ENCODE measurements around the gene VAPB. TPM values are rescaled to one million over a fixed set of nuclear protein-coding genes. Genes with fewer than 3 reads are reported as not detected.

VAPB gene
- total and polyA plus RNA-seq, 4 experiments from 2014 or later = 27.6 to 40.1 (median 33.0) TPM

DNA sequence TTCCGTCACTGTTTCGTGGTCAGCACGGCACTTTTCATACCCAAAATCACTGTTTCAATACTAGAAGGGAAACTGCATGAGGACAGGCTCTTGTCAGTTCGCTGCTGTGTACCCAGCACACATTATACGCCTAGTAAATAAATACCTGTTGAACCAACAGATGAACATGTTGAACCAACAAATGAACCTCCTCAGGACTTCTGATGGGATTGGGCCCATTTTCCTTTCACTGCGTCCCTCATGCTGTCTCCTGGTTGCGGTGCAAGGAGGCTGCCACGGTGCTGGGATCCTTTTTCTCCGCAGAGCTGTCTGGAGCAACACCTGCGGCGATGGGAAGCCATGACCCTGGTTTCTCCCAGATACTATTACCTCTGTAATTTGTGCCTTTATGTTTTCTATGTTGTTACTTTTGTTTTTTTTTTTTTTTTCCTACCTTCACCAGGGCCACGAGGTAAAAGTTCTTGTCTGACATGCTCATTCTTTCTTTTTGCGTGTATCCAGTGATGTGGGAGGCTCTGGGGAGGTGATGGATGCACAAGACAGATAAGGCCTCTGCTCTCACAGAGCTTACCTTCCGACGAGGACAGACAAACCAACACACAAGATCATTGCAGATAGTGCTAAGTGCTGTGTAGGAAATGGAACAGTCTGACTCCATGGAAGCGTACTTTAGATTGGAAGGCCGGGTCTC, 1.1 kb downstream of the VAPB start:
- H3K27me3 ChIP-seq (ENCODE audit: insufficient read depth, low read length) = no peaks in the 10 kb centered on the region
- intact Hi-C loops (cut with micrococcal nuclease) = loop anchor here (1.0 to 5.0 kb wide), 6 partner anchors 81 to 1997 kb away; partner anchors contain the start of genes ATP5F1E, AURKA, CSTF1 and RAB22A
- Mint-ChIP-seq H3K4me1 (peaks cover 35 to 55% (median 48%) of the 10 kb centered on the region in 4 donors), H3K4me3 (peak overlapping the region; percentile 94 to 97 (median 94)), H3K27me3 (no peaks in the 10 kb centered on the region), H3K27ac (peak overlapping the region; percentile 78 to 99 (median 99)), H3K9me3 (peaks cover 0 to 2% (median 0%) of the 10 kb centered on the region in 8 donors), H3K36me3 (peaks cover 0 to 30% of the 10 kb centered on the region in 2 donors)
- ChIA-PET CTCF (ENCODE audit: partially characterized antibody) (interaction anchor here (1.2 to 1.4 kb wide), 2 partner anchors 58 to 258 kb away, joined by 3 read pairs; no protein-coding TSS in a partner anchor), POLR2A (ENCODE audit: partially characterized antibody) (interaction anchor here (0.6 to 2.3 kb wide), 10 partner anchors 8 to 642 kb away, joined by 3 to 23 read pairs (median 6); partner anchors contain the start of genes ATP5F1E, RAB22A and STX16)
- peaks cover 56% of the 10 kb centered on the region for H3K4me1 ChIP-seq (ENCODE audit: insufficient read depth, low read length)
- peak overlapping the region; percentile 98 for H3K27ac ChIP-seq (ENCODE audit: low read depth, low read length)
- H3K4me3 ChIP-seq (ENCODE audit: low read length in 2 of 2) = peak overlapping the region; percentile 47 to 58
- no peaks in the 10 kb centered on the region for H3K36me3 ChIP-seq (ENCODE audit: insufficient read depth, low read length)
- DNase-seq = no peak
- H3K9me3 ChIP-seq (ENCODE audit: control insufficient read depth in 1 of 2, low read length in 2 of 2) = no peaks in the 10 kb centered on the region

GRCh38 chr20:58390659-58391035, 1.6 kb downstream of the VAPB start:
- peaks cover 0 to 34% of the 10 kb centered on the region in 2 donors for H3K36me3 Mint-ChIP-seq
- DNase-seq = no peak
- peaks cover 61% of the 10 kb centered on the region for H3K4me1 ChIP-seq (ENCODE audit: insufficient read depth, low read length)
- intact Hi-C loops (cut with micrococcal nuclease) = no loop called here
- ChIA-PET CTCF (ENCODE audit: partially characterized antibody) (no interaction called here), POLR2A (ENCODE audit: partially characterized antibody) (interaction anchor here (0.6 to 2.3 kb wide), 3 partner anchors 17 to 36 kb away, joined by 3 to 20 read pairs (median 3); no protein-coding TSS in a partner anchor)
- H3K4me3 Mint-ChIP-seq = peak overlapping the region; percentile 94 to 97 (median 94)
- no peaks in the 10 kb centered on the region for H3K27me3 ChIP-seq (ENCODE audit: insufficient read depth, low read length)
- no peaks in the 10 kb centered on the region for H3K36me3 ChIP-seq (ENCODE audit: insufficient read depth, low read length)
- H3K9me3 ChIP-seq (ENCODE audit: control insufficient read depth in 1 of 2, low read length in 2 of 2) = no peaks in the 10 kb centered on the region
- H3K27ac ChIP-seq (ENCODE audit: low read depth, low read length) = peak overlapping the region; percentile 98
- H3K9me3 Mint-ChIP-seq = peaks cover 0 to 2% (median 0%) of the 10 kb centered on the region in 8 donors
- peak overlapping the region in 1 of 2 donors; percentile 58 for H3K4me3 ChIP-seq (ENCODE audit: low read length in 2 of 2)
- no peaks in the 10 kb centered on the region for H3K27me3 Mint-ChIP-seq
- H3K4me1 Mint-ChIP-seq = peaks cover 39 to 60% (median 52%) of the 10 kb centered on the region in 4 donors
- peak overlapping the region; percentile 78 to 99 (median 99) for H3K27ac Mint-ChIP-seq

GRCh38 chr20:58392286-58392685, 3.3 kb downstream of the VAPB start:
- H3K36me3 ChIP-seq (ENCODE audit: insufficient read depth, low read length) = no peaks in the 10 kb centered on the region
- peak overlapping the region in 5 of 7 donors; percentile 72 to 99 (median 78) for H3K27ac Mint-ChIP-seq
- H3K27ac ChIP-seq (ENCODE audit: low read depth, low read length) = no peak overlapping the region

DNA sequence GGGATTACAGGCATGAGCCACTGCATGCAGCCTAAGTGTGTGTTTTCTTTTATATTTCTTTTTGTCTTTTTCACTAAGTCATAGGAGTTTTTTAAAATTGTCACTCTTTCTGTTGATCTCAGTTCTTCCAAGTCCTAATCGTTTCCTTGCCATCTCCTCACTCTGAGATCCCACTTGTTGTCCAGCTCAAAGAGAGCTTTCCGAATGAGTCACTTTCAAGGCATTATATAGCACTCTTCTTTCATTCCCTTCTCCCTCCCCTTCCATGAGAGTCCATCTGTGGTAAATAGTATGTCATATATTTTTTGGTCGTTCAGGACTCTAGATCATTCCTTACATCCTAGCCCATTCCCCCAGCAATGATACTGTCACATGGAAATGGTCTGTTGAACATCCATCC, 4.3 kb downstream of the VAPB start:
- no peaks in the 10 kb centered on the region for H3K27me3 Mint-ChIP-seq
- H3K4me1 Mint-ChIP-seq = peaks cover 55 to 84% (median 64%) of the 10 kb centered on the region in 4 donors
- peaks cover 0 to 44% of the 10 kb centered on the region in 2 donors for H3K36me3 Mint-ChIP-seq
- DNase-seq = no peak
- Histone ChIP-seq H3K27me3 (ENCODE audit: insufficient read depth, low read length) (no peaks in the 10 kb centered on the region), H3K36me3 (ENCODE audit: insufficient read depth, low read length) (no peaks in the 10 kb centered on the region), H3K4me3 (ENCODE audit: low read length in 2 of 2) (no peak overlapping the region), H3K27ac (ENCODE audit: low read depth, low read length) (no peak overlapping the region), H3K9me3 (ENCODE audit: control insufficient read depth in 1 of 2, low read length in 2 of 2) (no peaks in the 10 kb centered on the region), H3K4me1 (ENCODE audit: insufficient read depth, low read length) (peaks cover 84% of the 10 kb centered on the region)
- intact Hi-C loops (cut with micrococcal nuclease) = no loop called here
- H3K9me3 Mint-ChIP-seq = peaks cover 0 to 4% (median 0%) of the 10 kb centered on the region in 8 donors
- H3K27ac Mint-ChIP-seq = peak overlapping the region in 5 of 7 donors; percentile 48 to 78 (median 68)
- peak overlapping the region in 5 of 8 donors; percentile 1 to 53 (median 7) for H3K4me3 Mint-ChIP-seq
- ChIA-PET CTCF (ENCODE audit: partially characterized antibody) (interaction anchor here (1.0 kb wide), 1 partner anchor 15 kb away, joined by 3 read pairs; no protein-coding TSS in a partner anchor), POLR2A (ENCODE audit: partially characterized antibody) (no interaction called here)

More at GRCh38 chr20:58392286-58392685, 3.3 kb downstream of the VAPB start:
- H3K27me3 ChIP-seq (ENCODE audit: insufficient read depth, low read length) = no peaks in the 10 kb centered on the region
- peaks cover 48 to 75% (median 59%) of the 10 kb centered on the region in 4 donors for H3K4me1 Mint-ChIP-seq
- H3K27me3 Mint-ChIP-seq = no peaks in the 10 kb centered on the region
- DNase-seq = no peak
- ChIA-PET POLR2A (ENCODE audit: partially characterized antibody) (no interaction called here), CTCF (ENCODE audit: partially characterized antibody) (interaction anchor here (1.0 kb wide), 1 partner anchor 16 kb away, joined by 3 read pairs; no protein-coding TSS in a partner anchor)
- peaks cover 75% of the 10 kb centered on the region for H3K4me1 ChIP-seq (ENCODE audit: insufficient read depth, low read length)
- H3K9me3 ChIP-seq (ENCODE audit: control insufficient read depth in 1 of 2, low read length in 2 of 2) = no peaks in the 10 kb centered on the region
- intact Hi-C loops (cut with micrococcal nuclease) = no loop called here
- H3K4me3 ChIP-seq (ENCODE audit: low read length in 2 of 2) = no peak overlapping the region
- H3K36me3 Mint-ChIP-seq = peaks cover 0 to 40% of the 10 kb centered on the region in 2 donors
- H3K4me3 Mint-ChIP-seq = peak overlapping the region in 6 of 8 donors; percentile 18 to 59 (median 42)
- H3K9me3 Mint-ChIP-seq = peaks cover 0 to 2% (median 0%) of the 10 kb centered on the region in 8 donors

DNA sequence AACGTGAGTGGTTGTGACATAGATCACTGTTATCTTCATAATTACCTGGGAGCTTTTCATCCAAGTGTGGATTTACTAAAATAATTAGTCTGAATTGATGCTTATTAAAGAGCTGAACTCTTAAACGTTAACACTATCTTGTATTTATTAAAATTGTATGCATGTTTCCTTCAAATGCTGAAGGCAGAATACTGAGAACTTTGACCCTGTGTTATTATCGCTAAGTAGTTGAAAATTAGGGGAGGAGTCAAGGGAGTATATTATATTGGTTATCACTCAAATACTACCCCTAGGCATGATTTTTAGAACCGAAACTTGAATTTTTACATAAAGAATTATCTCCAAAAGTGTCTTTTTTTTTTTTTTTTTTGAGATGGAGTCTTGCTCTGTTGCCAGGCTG, 5.8 kb downstream of the VAPB start:
- peak overlapping the region in 1 of 7 donors; percentile 22 for H3K27ac Mint-ChIP-seq
- no peaks in the 10 kb centered on the region for H3K27me3 ChIP-seq (ENCODE audit: insufficient read depth, low read length)
- intact Hi-C loops (cut with micrococcal nuclease) = no loop called here
- CTCF ChIA-PET (ENCODE audit: partially characterized antibody) = interaction anchor here (0.7 kb wide), 1 partner anchor 152 kb away, joined by 3 read pairs; no protein-coding TSS in a partner anchor
- peaks cover 58 to 87% (median 68%) of the 10 kb centered on the region in 4 donors for H3K4me1 Mint-ChIP-seq
- POLR2A ChIA-PET (ENCODE audit: partially characterized antibody) = no interaction called here
- no peak for DNase-seq
- no peak overlapping the region for H3K4me3 ChIP-seq (ENCODE audit: low read length in 2 of 2)
- peaks cover 0 to 45% of the 10 kb centered on the region in 2 donors for H3K36me3 Mint-ChIP-seq
- peaks cover 93% of the 10 kb centered on the region for H3K4me1 ChIP-seq (ENCODE audit: insufficient read depth, low read length)
- H3K36me3 ChIP-seq (ENCODE audit: insufficient read depth, low read length) = no peaks in the 10 kb centered on the region
- H3K4me3 Mint-ChIP-seq = peak overlapping the region in 2 of 8 donors; percentile 11 to 46
- H3K27me3 Mint-ChIP-seq = no peaks in the 10 kb centered on the region
- peaks cover 0 to 3% (median 0%) of the 10 kb centered on the region in 8 donors for H3K9me3 Mint-ChIP-seq
- H3K27ac ChIP-seq (ENCODE audit: low read depth, low read length) = no peak overlapping the region
- no peaks in the 10 kb centered on the region for H3K9me3 ChIP-seq (ENCODE audit: control insufficient read depth in 1 of 2, low read length in 2 of 2)

DNA sequence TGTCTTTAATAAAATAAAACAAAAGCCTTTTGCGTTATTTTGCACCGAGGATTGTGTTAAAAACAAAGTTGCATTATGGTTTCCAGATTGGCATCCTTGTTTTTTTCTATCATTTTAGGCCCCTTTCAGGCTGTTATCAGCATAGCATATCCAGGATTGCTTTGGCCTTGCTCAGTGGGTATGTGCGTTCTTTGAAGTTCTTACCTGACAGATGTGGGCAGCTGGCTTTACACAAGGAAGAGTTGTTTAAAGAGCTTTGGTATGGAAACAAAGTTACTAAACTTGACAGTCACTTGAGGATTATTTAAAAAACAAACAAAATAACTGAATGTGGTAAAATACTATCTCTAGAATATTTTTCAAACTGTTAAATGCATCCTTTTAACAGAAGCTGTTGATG, 6.6 kb downstream of the VAPB start:
- peaks cover 93% of the 10 kb centered on the region for H3K4me1 ChIP-seq (ENCODE audit: insufficient read depth, low read length)
- H3K27me3 Mint-ChIP-seq = no peaks in the 10 kb centered on the region
- H3K27me3 ChIP-seq (ENCODE audit: insufficient read depth, low read length) = no peaks in the 10 kb centered on the region
- no peaks in the 10 kb centered on the region for H3K36me3 ChIP-seq (ENCODE audit: insufficient read depth, low read length)
- intact Hi-C loops (cut with micrococcal nuclease) = no loop called here
- peak overlapping the region in 1 of 7 donors; percentile 35 for H3K27ac Mint-ChIP-seq
- ChIA-PET CTCF (ENCODE audit: partially characterized antibody) (interaction anchor here (0.6 to 0.7 kb wide), 2 partner anchors 11 to 153 kb away, joined by 3 read pairs; no protein-coding TSS in a partner anchor), POLR2A (ENCODE audit: partially characterized antibody) (no interaction called here)
- H3K4me1 Mint-ChIP-seq = peaks cover 50 to 79% (median 67%) of the 10 kb centered on the region in 4 donors
- H3K36me3 Mint-ChIP-seq = peaks cover 0 to 39% of the 10 kb centered on the region in 2 donors
- no peaks in the 10 kb centered on the region for H3K9me3 ChIP-seq (ENCODE audit: control insufficient read depth in 1 of 2, low read length in 2 of 2)
- peaks cover 0 to 2% (median 0%) of the 10 kb centered on the region in 8 donors for H3K9me3 Mint-ChIP-seq
- DNase-seq = no peak
- H3K27ac ChIP-seq (ENCODE audit: low read depth, low read length) = no peak overlapping the region
- H3K4me3 Mint-ChIP-seq = peak overlapping the region in 2 of 8 donors; percentile 22 to 43
- H3K4me3 ChIP-seq (ENCODE audit: low read length in 2 of 2) = no peak overlapping the region

GRCh38 chr20:58397429-58397828, 8.4 kb downstream of the VAPB start:
- POLR2A ChIA-PET (ENCODE audit: partially characterized antibody) = interaction anchor here (2.4 kb wide), 1 partner anchor 8 kb away, joined by 8 read pairs; the partner anchor contains the start of gene VAPB
- H3K4me3 ChIP-seq (ENCODE audit: low read length in 2 of 2) = no peak overlapping the region
- H3K4me1 Mint-ChIP-seq = peaks cover 31 to 61% (median 55%) of the 10 kb centered on the region in 4 donors
- H3K27me3 Mint-ChIP-seq = no peaks in the 10 kb centered on the region
- no peak overlapping the region for H3K27ac ChIP-seq (ENCODE audit: low read depth, low read length)
- H3K4me3 Mint-ChIP-seq = no peak overlapping the region
- H3K9me3 ChIP-seq (ENCODE audit: control insufficient read depth in 1 of 2, low read length in 2 of 2) = no peaks in the 10 kb centered on the region
- H3K27me3 ChIP-seq (ENCODE audit: insufficient read depth, low read length) = no peaks in the 10 kb centered on the region
- H3K36me3 Mint-ChIP-seq = peaks cover 0 to 26% of the 10 kb centered on the region in 2 donors
- intact Hi-C loops (cut with micrococcal nuclease) = no loop called here
- H3K4me1 ChIP-seq (ENCODE audit: insufficient read depth, low read length) = peaks cover 93% of the 10 kb centered on the region
- no peaks in the 10 kb centered on the region for H3K36me3 ChIP-seq (ENCODE audit: insufficient read depth, low read length)
- no peak for DNase-seq
- H3K9me3 Mint-ChIP-seq = peaks cover 0 to 2% (median 0%) of the 10 kb centered on the region in 8 donors
- H3K27ac Mint-ChIP-seq = peak overlapping the region in 3 of 7 donors; percentile 14 to 44 (median 19)
- CTCF ChIA-PET (ENCODE audit: partially characterized antibody) = no interaction called here

All from CD4-positive, alpha-beta memory T cell (primary cell).